SIG-M5 (cell line): ENCODE results near the gene TARS3.
"Not testable (repeated sequence)": the region's sequence is repeated elsewhere in the genome, so short reads cannot be mapped to it uniquely, and the experiment has no call there.

Experiments used
- DNase-seq: peaks from one replicate; lab custom pipeline; 2025; lab: John Stamatoyannopoulos, UW

TARS3 gene

DNA sequence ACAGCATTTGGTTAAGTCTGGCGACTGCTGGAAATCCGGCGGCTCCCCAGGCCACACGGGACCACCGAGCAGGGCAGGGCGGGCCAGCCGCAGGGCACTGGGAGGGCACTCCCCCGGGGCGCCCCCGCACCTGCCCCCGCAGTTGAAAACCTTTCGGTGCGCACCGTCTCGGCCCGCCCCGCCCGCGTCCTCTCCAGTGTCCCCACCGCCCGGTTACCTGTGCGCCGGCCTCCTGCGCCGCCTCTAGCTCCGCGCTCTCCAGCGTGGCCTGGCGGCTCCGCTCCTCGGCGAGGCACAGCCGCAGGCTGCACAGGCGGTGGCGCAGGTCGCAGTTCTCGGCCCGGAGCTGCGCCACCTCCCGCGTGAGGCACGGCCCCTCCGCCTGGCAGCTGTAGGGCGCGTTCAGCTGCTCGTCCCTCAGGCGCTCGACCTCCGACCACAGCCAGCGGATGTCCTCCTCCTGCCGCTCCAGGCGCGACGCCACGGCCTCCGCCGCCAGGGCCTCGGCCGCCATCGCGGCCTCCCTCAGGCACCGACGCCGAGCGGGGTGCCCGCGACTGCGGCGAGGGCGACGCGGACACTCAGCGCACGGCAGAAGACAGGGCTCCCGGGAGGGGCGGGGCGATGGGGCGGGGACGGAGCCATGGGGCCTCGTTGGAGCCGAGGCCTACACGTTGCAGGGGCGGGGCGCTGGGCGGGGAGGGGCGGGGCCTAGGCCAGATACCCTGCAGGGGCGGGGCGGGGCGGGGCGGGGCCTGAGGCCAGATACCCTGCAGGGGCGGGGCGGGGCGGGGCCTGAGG lies at the start of gene TARS3:
Gene TARS3, minus strand, starts transcription at position 600 of the 801 bp plus-strand sequence. Its CDS starts 86 bp downstream, at position 514.
- DNase-seq: peak; percentile 25

DNA sequence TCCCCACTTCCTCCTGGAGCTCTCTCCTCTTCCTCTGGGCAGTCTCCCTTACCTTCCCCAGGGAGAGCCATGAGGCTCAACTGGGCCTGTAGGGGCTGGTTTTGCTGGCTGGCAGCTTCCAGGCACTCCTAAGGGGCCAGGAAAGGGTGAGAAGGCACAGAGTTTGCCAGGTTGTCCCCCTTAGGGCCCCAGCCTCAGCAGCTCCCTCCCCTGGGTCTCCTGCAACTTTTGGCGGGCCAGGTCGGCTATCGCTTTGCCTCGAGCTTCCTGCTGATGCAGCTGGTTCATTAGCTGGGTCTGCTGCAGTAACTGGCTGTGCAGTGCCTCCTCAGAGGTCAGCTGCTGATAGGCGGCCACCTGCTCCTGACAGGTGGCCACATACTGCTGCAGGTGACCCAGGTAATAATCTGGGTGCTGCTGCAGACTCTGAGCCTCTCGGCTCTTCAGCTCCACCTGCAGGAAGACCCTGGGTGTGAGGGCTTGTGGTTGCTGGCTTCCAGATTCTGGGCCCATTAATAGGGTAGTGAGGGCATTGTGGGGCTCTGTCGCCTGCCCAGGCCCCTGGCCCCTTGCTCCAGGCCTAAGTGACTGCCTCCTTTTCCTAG lies 49.3 kb upstream of the TARS3 start:
- DNase-seq: no peak

DNA sequence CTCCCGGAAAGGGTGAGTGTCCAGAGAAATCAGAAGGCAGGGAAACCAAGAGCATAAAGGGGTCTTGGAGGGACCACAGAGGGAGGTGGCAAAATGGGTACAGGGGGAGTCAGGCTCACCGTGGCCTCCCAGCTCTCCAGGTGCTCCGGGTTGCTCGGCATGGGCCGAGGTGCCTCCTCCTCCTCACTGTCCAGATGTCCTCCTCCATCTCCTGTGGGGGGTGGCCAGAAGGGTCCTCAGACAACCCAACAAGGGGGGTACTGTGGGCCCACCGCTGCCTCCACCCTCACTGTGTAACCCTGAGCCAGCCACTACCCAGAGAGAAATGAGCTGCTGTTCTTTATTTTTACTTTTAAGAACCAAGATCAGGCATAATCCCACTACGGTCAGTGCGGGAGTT lies 48.6 kb upstream of the TARS3 start:
- DNase-seq: no peak

DNA sequence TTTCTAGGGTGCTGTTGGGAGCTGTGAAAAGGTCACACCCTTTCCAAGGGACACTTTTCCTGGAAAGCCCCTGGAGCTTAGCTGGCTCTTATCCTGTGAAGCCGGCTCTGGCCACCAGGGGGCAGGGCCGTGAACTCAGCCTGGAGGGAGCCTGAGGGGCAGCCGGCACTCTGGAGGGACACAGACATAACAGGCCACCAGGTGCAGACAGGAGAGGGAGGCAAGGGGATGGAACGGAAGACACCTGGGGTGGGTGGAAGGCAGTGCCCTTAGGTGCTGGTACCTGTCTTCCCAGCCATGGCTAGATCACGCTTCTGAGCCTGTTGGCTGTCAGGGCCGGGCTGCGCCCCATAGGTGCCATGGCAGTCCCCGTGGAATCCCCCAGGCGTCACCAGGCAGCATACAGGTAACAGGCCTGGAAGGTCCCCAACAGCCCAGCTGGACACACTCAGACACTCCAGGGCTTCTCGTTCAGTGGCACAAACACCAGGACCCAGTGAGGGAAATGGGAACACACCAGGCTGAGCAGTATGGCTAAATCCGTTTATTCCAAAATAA lies 42.9 kb upstream of the TARS3 start:
- DNase-seq: not testable (repeated sequence)

DNA sequence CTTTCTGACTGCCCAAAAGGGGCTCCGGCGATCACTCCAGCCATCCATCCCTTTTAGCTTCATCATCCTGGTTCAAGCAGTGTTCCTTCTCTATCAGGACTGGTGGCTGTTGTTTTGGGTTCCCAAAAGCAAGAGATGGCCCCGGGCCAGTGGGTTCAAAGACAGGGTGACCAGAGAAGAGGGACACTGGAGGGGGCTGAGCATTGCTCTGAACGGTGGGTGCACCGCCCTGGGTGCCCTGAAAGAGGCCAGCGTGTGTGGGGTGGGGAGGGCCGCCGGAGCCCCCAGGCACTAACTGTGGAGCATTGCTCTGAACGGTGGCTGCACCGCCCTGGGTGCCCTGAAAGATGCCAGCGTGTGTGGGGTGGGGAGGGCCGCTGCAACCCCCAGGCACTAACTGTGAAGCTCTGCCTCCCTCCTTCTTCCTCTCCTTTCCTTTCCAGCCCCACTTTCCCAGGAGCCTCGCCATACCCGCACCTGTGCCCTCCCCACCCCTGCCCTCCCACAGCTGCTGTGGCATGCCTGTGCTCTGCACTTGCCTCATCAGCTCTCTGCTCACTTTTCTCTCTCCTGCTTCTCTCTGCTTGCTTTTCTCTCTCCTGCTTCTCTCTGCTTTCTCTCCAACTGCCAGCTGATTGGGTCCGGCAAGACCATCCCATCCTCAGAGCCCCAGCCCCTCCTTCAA lies 41.6 kb upstream of the TARS3 start:
- no peak for DNase-seq

DNA sequence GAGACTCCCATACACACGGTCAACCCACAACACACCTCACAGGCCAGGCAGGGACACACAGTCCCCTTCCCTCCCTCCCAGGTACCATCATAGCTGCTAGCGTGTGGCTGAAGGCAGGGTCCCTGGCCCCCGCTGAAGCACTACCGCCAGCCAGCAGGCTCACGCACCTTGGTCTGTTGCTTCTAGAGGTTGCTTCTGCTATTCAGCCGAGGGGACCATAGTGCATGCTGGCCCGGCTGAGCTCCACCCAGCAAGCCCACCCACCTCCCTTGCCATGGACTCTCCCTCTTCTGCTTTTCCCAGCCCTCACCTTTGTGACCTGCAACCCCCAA lies 41.0 kb upstream of the TARS3 start:
- not testable (repeated sequence) for DNase-seq

DNA sequence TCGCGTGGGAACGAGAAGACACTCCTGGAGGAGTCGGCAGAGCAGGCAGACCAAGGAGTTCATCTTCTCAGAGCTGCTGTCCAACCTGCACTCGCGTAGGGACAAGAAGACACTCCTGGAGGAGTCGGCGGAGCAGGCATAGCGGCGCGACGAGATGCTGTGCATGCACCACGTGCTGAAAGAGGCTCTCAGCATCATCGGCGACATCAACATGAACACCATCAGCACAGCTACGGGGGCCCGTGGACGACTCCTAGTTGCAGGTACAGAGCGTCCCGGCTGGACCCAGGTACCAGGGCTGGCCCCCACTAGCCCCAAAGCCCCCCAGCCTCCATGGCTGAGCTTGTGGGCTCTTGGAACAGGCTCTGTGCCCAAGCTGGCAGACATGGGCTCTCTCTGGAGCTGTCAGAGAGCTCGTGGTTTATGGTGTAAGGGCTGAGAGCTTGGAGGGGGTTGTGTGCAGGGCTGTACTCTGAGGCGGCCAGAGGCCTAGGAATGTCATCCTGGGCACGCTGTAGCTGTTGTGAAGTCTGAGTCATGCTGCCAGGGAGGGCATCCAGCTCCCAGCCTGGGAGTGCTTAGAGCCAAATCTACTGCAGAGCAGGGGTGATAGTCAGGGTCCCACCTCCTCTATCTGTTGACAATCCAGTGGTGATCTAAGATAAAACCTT lies 40.5 kb upstream of the TARS3 start:
- not testable (repeated sequence) for DNase-seq

DNA sequence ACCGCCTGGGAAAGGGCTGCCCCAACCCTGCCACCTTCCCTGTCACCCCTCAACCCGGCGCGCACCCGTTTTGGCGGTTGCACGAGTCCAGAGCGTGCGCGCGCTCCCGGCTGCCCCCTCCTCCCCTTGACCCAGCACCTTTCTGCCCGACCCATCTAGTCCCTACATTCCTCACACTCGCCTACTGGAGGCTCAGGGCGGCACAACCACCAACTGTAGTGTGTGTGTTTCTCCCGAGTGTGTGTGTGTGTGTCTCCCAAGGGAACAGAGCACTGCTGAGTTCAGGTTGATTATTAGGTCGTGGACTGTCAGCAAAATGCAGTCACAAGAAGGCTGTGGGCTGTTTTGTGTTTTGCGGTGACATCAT lies 22.4 kb upstream of the TARS3 start:
- DNase-seq: not testable (repeated sequence)

DNA sequence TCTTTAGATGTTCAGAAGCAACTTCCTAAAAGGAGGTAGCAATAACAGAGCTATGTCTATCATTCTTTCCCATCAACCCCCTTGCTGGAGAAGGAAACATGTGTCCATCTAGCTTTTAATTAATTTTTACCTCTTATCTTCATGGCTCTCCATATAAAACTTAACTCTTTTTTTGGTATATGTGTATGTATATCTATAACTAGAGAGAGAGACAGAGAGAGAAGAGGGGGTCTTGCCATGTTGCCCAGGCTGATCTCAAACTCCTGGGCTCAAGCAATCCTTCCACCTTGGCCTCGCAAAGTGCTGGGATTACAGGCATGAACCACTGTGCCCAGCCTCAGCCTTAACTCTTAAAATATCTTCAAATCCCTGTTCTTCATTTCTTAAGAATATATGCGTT lies 10.6 kb upstream of the TARS3 start:
- DNase-seq: not testable (repeated sequence)

DNA sequence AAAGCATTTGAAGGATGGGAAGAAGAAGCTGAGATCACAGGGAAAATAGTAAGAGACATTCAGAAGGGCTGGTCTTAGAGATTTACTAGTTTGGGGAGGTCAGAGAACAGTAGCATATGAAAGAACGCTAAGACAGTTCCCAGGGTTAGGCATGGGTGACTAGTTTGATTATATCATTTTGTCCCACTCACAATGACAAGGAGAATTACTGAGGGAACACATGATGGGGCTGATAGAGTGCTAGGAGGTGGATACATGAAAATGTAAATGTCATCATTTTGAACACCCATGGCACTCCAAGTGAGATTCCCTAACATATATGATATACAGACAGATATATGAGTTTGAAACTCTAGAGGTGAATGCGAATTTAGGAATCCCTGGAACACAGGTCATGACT lies 9.3 kb upstream of the TARS3 start:
- DNase-seq: no peak

DNA sequence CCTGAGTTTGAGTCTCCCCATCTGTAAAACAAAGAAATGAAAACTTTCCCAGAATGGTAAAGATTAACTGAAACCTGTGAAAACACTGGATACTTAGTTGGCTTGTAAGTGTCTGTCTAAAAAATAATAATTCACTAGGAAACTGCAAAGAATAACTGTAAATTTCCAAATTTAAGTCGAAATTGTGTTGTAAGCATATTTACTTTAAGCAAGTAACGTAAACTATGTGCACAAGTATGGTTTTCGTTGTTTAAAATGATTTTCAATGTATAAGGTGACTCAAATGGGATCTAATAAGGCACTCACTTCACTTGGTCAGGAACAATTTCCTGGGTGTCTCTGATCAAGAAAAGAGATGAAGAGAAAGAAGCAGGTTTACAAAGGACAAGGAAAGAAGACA lies 8.5 kb upstream of the TARS3 start:
- no peak for DNase-seq

DNA sequence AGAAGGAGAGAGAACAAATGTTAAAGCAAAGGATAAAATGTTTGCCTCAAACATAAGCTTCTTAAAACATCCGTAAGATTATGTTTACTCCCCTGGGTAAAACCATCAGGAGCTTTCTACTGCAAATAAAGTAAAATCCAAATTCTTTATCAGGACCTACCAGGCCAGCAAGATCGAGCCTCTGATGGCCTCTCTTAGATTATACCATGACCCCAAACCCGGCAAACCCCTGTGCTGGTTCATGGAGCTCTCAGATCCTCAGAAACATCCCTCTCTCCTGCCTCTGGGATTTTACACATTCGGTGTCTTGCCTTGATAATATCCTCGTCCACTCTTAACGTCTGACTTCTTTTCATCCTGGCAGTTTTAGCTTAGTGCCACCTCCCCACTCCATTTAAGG lies 7.5 kb upstream of the TARS3 start:
- DNase-seq: no peak

DNA sequence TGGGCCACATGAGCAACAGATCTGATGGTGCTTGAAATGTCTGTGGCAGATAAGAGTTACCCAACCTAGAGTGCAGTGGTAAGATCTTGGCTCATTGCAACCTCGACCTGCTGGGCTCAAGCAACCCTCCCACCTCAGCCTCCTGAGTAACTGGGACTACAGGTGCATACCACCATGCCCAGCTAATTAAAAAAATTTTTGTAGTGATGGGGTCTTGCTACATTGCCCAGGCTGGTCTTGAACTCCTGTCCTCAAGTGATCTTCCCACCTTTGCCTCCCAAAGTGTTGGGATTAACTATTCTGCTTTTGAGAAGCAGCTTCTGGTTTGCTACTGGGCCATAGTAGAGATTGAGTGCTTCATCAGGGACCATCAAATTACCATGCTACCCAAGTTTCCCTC lies 2.9 kb upstream of the TARS3 start:
- no peak for DNase-seq

DNA sequence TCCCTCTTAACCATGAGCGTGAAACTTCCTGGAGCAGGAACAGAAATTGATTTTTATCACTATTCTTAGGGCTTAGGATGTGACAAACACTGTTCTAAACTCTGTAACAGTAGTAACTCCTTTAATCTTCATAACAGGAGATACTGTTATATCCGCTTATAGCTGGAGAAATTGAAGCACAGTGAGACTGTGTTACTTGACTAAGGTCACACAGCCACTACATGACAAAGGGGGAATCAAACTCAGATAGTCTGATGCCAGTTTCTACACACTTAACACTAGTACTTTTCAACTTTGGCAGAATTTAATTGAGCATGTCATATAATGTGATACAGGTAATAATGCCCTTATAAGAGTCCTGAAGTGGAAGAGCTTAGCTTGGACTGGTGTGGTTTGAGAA lies 800 bp upstream of the TARS3 start:
- DNase-seq: no peak

DNA sequence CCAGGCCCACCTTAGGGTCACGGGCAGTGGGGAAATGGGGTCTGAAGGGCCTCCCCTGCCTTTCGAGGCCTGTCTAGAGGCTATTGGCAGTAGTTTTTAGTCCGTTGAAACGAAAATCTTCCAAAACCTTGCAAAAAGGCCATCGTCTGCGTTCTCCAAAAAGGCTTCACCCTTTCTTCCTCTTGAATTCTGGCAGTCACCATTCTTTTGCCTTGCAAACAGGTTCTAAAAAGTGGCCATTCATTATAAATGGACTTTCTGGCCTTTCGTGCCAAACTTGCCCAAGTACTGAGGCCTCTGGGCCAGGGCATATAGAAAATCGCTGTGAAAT lies 367 bp upstream of the TARS3 start:
- no peak for DNase-seq

DNA sequence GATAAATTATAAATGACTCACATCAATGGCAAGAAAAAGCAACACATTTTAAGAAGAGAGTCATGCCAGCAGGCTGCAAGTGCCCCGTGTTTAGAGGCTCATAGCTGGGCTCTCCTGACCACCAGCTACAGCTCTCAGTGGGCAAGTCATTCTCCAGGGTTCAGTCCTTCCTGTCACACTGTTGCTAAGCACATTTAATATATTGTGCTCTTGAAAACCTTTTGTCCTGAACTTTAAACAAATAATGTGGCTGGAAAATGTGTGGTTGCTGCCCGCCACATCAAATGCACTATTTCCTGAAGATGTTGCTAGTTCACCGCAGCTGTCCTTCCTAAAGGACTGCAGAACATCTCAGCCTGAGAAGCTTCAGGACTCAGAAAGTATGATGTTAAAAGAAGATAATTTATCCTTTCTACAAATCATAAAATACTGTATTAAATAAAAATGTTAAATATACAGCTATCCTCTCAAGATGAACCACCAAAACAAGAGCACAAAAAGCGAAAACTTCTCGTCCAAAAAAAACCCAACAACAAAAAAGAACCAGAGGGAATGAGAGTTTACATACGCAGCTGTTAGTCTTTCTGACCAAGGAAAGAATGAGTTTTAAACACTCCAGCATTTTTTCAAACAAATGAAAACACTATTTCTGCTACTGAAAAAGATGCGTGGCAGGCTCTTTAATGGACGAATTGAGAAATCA lies 951 bp downstream of the TARS3 start:
- DNase-seq: no peak

DNA sequence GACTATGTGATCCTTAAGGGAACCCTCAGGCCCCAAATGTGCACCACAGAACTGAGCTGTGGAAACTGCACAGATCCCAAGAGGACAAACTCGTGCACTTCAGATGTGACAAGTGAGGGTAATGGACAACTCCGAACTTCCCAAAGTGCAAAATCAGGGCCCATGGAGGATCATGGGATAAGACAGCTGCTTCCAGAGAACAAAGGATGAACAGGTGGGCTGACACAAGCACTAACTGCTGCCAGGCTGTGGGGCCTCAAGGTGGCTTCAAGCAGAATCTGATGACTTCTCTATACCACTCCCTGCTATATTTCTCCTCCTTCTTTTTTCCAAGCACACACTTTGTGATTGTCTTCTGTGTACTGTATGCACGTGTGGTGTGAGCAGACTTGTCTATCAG lies 5.4 kb downstream of the TARS3 start:
- DNase-seq: no peak

DNA sequence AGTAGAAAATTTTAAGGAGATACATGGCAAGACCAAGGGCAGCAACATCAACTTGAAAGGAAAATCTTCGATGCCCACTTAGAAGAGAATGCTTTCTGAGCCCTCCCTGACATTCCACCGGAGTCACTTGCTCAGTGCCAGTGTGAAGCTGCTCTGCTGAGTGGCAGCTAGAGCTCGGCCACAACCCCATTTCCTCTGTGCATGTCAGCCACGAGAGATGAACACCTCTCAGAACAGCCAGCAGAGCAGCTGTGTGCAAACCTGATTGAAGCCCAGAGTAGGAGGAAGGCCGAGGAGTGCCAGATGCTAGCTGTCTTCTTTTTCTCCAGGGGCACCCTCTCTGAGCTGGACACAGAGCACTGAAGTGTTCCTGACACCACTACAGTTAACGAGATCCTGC lies 12.2 kb downstream of the TARS3 start:
- no peak for DNase-seq

DNA sequence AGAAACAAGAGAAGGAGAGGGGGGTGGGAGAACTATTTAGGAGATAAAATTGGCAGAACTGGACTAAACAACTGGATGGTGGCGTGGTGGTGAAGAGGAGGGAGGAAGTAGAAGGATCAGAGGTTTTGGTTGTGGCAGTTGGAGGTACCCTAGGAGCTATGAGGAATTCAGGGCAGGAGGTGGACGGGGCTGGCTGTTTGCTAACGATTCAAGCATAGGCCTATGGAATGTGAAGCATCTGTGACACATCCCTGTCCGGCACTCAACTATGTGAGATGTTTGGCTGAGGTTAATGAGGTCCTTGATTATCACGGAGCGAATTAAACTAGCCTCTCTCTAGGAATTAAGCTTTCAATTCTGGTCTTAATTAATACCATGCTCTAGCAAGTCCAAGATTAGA lies 13.5 kb downstream of the TARS3 start:
- no peak for DNase-seq

DNA sequence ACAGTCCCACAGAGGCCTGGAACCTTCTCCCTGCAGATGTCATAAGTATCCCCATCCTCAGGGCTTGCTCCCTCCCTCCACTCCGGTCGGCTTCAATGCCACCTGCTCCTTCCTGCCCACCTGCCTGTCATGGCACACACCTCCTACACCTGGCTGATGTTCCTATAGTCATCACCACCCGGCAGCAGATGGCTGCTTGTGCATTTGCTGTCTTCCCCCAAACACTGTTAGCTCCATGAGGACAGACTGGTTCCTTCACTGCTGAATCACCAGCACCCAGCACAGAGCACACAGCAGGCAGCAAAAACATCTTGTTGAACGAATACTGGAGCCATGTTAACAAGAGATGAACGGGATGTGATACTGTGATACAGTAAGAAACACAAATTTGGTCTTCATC lies 14.8 kb downstream of the TARS3 start:
- no peak for DNase-seq

DNA sequence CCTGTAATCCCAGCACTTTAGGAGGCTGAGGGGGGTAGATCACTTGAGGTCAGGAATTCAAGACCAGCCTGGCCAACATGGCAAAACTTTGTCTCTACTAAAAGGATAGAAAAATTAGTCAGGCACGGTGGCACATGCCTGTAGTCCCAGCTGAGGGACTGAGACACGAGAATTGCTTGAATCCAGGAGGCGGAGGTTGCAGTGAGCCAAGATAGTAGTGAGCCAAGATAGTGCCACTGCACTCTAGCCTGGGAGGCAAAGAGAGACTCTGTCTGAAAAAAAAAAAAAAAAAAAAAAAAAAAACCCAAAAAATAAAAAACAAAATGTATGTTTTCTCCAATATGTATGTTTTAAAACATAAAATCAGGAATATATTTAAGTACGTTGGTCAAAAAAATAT lies 16.3 kb downstream of the TARS3 start:
- no peak for DNase-seq

DNA sequence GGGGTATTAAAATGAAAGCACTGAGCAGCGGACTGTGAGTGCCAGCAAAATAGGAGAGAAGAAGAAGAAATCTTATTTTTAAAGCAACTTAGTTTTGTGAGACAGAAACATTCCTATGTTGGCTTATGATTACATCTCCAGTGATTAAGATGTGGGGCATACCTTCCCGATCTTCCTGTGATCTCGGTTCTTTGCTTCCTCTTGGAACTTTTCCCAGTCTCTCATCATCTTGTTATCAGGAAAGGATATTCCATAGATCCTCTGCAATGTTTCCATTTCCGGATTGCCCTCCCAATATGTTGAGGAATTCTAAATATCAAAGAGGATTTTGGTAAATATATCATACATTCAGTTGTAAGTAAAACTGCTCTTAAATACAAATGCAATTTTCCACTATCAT lies 22.2 kb downstream of the TARS3 start:
- DNase-seq: no peak
